ENCODE measurements around the gene KLHL15.

KLHL15 gene

GRCh38 chrX:24012266-24012665 is 14.7 kb downstream of the KLHL15 start:
- Histone ChIP-seq H3K23ac (ENCODE audit: low read length) (no peak overlapping the region), H3K79me2 (ENCODE audit: control insufficient read depth, insufficient read depth, low read length) (no peaks in the 10 kb centered on the region), H2AK5ac (ENCODE audit: low read length) (no peak overlapping the region), H2BK120ac (ENCODE audit: low read depth, low read length) (no peak overlapping the region), H3K79me1 (ENCODE audit: low read length) (no peaks in the 10 kb centered on the region), H3K4ac (ENCODE audit: low read depth, low read length) (no peak overlapping the region), H4K8ac (ENCODE audit: low read depth, low read length) (no peak overlapping the region), H3K4me3 (ENCODE audit: low read length) (no peak overlapping the region), H3K27ac (ENCODE audit: low read depth, low read length) (no peak overlapping the region), H4K5ac (ENCODE audit: low read length) (no peak overlapping the region), H3K36me3 (ENCODE audit: control insufficient read depth, insufficient read depth, low read length) (no peaks in the 10 kb centered on the region), H3K56ac (ENCODE audit: low read length) (no peak overlapping the region), H3K9ac (ENCODE audit: low read length) (no peak overlapping the region), H2BK5ac (ENCODE audit: low read length) (no peak overlapping the region), H3K4me2 (ENCODE audit: low read length) (no peak overlapping the region), H2BK15ac (replicated peaks; ENCODE audit: low read depth) (no peak overlapping the region), H3K27me3 (ENCODE audit: insufficient read depth, low read length, poor library complexity) (no peaks in the 10 kb centered on the region), H3K18ac (ENCODE audit: low read length) (no peak overlapping the region), H3K4me1 (ENCODE audit: control insufficient read depth, low read depth, low read length) (no peaks in the 10 kb centered on the region)
- DNase-seq, result no peak
- no CpG with 5 or more reads among the region's 1 CpG for WGBS (ENCODE audit: extremely low coverage, insufficient coverage, low lambda C conversion rate)

- Histone ChIP-seq H2BK120ac (ENCODE audit: low read depth, low read length) (no peak overlapping the region), H3K18ac (ENCODE audit: low read length) (no peak overlapping the region), H3K79me1 (ENCODE audit: low read length) (no peaks in the 10 kb centered on the region), H2BK5ac (ENCODE audit: low read length) (no peak overlapping the region), H3K27ac (ENCODE audit: low read depth, low read length) (no peak overlapping the region), H3K27me3 (ENCODE audit: insufficient read depth, low read length, poor library complexity) (no peaks in the 10 kb centered on the region), H3K9ac (ENCODE audit: low read length) (no peak overlapping the region), H3K4me1 (ENCODE audit: control insufficient read depth, low read depth, low read length) (no peaks in the 10 kb centered on the region), H2AK5ac (ENCODE audit: low read length) (no peak overlapping the region), H4K8ac (ENCODE audit: low read depth, low read length) (no peak overlapping the region), H3K56ac (ENCODE audit: low read length) (no peak overlapping the region), H3K36me3 (ENCODE audit: control insufficient read depth, insufficient read depth, low read length) (no peaks in the 10 kb centered on the region), H3K4ac (ENCODE audit: low read depth, low read length) (no peak overlapping the region), H3K23ac (ENCODE audit: low read length) (no peak overlapping the region), H3K79me2 (ENCODE audit: control insufficient read depth, insufficient read depth, low read length) (no peaks in the 10 kb centered on the region), H3K4me3 (ENCODE audit: low read length) (no peak overlapping the region), H3K4me2 (ENCODE audit: low read length) (no peak overlapping the region), H4K5ac (ENCODE audit: low read length) (no peak overlapping the region), H2BK15ac (replicated peaks; ENCODE audit: low read depth) (no peak overlapping the region)
- DNase-seq, result no peak
- WGBS (ENCODE audit: extremely low coverage, insufficient coverage, low lambda C conversion rate), result no CpG with 5 or more reads among the region's 9 CpGs
Observed at GRCh38 chrX:24005867-24006266, 21.1 kb downstream of the KLHL15 start.

- H3K56ac ChIP-seq (ENCODE audit: low read length), result no peak overlapping the region
- H3K18ac ChIP-seq (ENCODE audit: low read length), result no peak overlapping the region
- H3K4me3 ChIP-seq (ENCODE audit: low read length), result no peak overlapping the region
- H3K23ac ChIP-seq (ENCODE audit: low read length), result no peak overlapping the region
- no peak overlapping the region for H3K27ac ChIP-seq (ENCODE audit: low read depth, low read length)
- no peaks in the 10 kb centered on the region for H3K27me3 ChIP-seq (ENCODE audit: insufficient read depth, low read length, poor library complexity)
- H3K79me2 ChIP-seq (ENCODE audit: control insufficient read depth, insufficient read depth, low read length), result no peaks in the 10 kb centered on the region
- H2AK5ac ChIP-seq (ENCODE audit: low read length), result no peak overlapping the region
- no peak overlapping the region for H2BK120ac ChIP-seq (ENCODE audit: low read depth, low read length)
- no peak overlapping the region for H2BK15ac ChIP-seq (replicated peaks; ENCODE audit: low read depth)
- no peaks in the 10 kb centered on the region for H3K4me1 ChIP-seq (ENCODE audit: control insufficient read depth, low read depth, low read length)
- no peak overlapping the region for H4K8ac ChIP-seq (ENCODE audit: low read depth, low read length)
- no peak overlapping the region for H3K9ac ChIP-seq (ENCODE audit: low read length)
- DNase-seq, result no peak
- no peaks in the 10 kb centered on the region for H3K79me1 ChIP-seq (ENCODE audit: low read length)
- no peak overlapping the region for H2BK5ac ChIP-seq (ENCODE audit: low read length)
- no peak overlapping the region for H3K4ac ChIP-seq (ENCODE audit: low read depth, low read length)
- H3K4me2 ChIP-seq (ENCODE audit: low read length), result no peak overlapping the region
- H3K36me3 ChIP-seq (ENCODE audit: control insufficient read depth, insufficient read depth, low read length), result no peaks in the 10 kb centered on the region
- WGBS (ENCODE audit: extremely low coverage, insufficient coverage, low lambda C conversion rate), result no CpG with 5 or more reads among the region's 1 CpG
- no peak overlapping the region for H4K5ac ChIP-seq (ENCODE audit: low read length)
Observed at GRCh38 chrX:24005028-24005427, 22.0 kb downstream of the KLHL15 start.

GRCh38 chrX:24002792-24003191 is 24.2 kb downstream of the KLHL15 start:
- Histone ChIP-seq H4K8ac (ENCODE audit: low read depth, low read length) (no peak overlapping the region), H2BK15ac (replicated peaks; ENCODE audit: low read depth) (no peak overlapping the region), H3K27me3 (ENCODE audit: insufficient read depth, low read length, poor library complexity) (no peaks in the 10 kb centered on the region), H3K4me2 (ENCODE audit: low read length) (no peak overlapping the region), H2AK5ac (ENCODE audit: low read length) (no peak overlapping the region), H3K79me1 (ENCODE audit: low read length) (no peaks in the 10 kb centered on the region), H3K27ac (ENCODE audit: low read depth, low read length) (no peak overlapping the region), H3K4me3 (ENCODE audit: low read length) (no peak overlapping the region), H2BK120ac (ENCODE audit: low read depth, low read length) (no peak overlapping the region), H3K56ac (ENCODE audit: low read length) (no peak overlapping the region), H2BK5ac (ENCODE audit: low read length) (no peak overlapping the region), H3K4me1 (ENCODE audit: control insufficient read depth, low read depth, low read length) (no peaks in the 10 kb centered on the region), H3K9ac (ENCODE audit: low read length) (no peak overlapping the region), H3K36me3 (ENCODE audit: control insufficient read depth, insufficient read depth, low read length) (no peaks in the 10 kb centered on the region), H3K23ac (ENCODE audit: low read length) (no peak overlapping the region), H3K79me2 (ENCODE audit: control insufficient read depth, insufficient read depth, low read length) (no peaks in the 10 kb centered on the region), H3K18ac (ENCODE audit: low read length) (no peak overlapping the region), H4K5ac (ENCODE audit: low read length) (no peak overlapping the region), H3K4ac (ENCODE audit: low read depth, low read length) (no peak overlapping the region)
- peak; percentile 21 for DNase-seq
- WGBS (ENCODE audit: extremely low coverage, insufficient coverage, low lambda C conversion rate), result no CpG with 5 or more reads among the region's 2 CpGs

- H3K56ac ChIP-seq (ENCODE audit: low read length), result no peak overlapping the region
- no CpG with 5 or more reads among the region's 1 CpG for WGBS (ENCODE audit: extremely low coverage, insufficient coverage, low lambda C conversion rate)
Observed at GRCh38 chrX:24002167-24002566, 24.8 kb downstream of the KLHL15 start.

GRCh38 chrX:23999671-24000070 is 27.3 kb downstream of the KLHL15 start:
- Histone ChIP-seq H3K4ac (ENCODE audit: low read depth, low read length) (no peak overlapping the region), H3K27me3 (ENCODE audit: insufficient read depth, low read length, poor library complexity) (no peaks in the 10 kb centered on the region), H3K27ac (ENCODE audit: low read depth, low read length) (no peak overlapping the region), H3K36me3 (ENCODE audit: control insufficient read depth, insufficient read depth, low read length) (no peaks in the 10 kb centered on the region), H2BK5ac (ENCODE audit: low read length) (no peak overlapping the region), H3K18ac (ENCODE audit: low read length) (no peak overlapping the region), H2BK15ac (replicated peaks; ENCODE audit: low read depth) (no peak overlapping the region), H3K79me1 (ENCODE audit: low read length) (no peaks in the 10 kb centered on the region), H2AK5ac (ENCODE audit: low read length) (no peak overlapping the region), H2BK120ac (ENCODE audit: low read depth, low read length) (no peak overlapping the region), H4K5ac (ENCODE audit: low read length) (no peak overlapping the region), H4K8ac (ENCODE audit: low read depth, low read length) (no peak overlapping the region), H3K79me2 (ENCODE audit: control insufficient read depth, insufficient read depth, low read length) (no peaks in the 10 kb centered on the region), H3K4me2 (ENCODE audit: low read length) (no peak overlapping the region), H3K9ac (ENCODE audit: low read length) (no peak overlapping the region), H3K56ac (ENCODE audit: low read length) (no peak overlapping the region), H3K4me3 (ENCODE audit: low read length) (no peak overlapping the region), H3K23ac (ENCODE audit: low read length) (no peak overlapping the region), H3K4me1 (ENCODE audit: control insufficient read depth, low read depth, low read length) (no peaks in the 10 kb centered on the region)
- WGBS (ENCODE audit: extremely low coverage, insufficient coverage, low lambda C conversion rate), result no CpG with 5 or more reads among the region's 5 CpGs
- no peak for DNase-seq

More at GRCh38 chrX:24002167-24002566, 24.8 kb downstream of the KLHL15 start:
- no peak overlapping the region for H3K4ac ChIP-seq (ENCODE audit: low read depth, low read length)
- H3K27ac ChIP-seq (ENCODE audit: low read depth, low read length), result no peak overlapping the region
- H4K5ac ChIP-seq (ENCODE audit: low read length), result no peak overlapping the region
- no peaks in the 10 kb centered on the region for H3K4me1 ChIP-seq (ENCODE audit: control insufficient read depth, low read depth, low read length)
- H2BK120ac ChIP-seq (ENCODE audit: low read depth, low read length), result no peak overlapping the region
- H3K4me3 ChIP-seq (ENCODE audit: low read length), result no peak overlapping the region
- H3K36me3 ChIP-seq (ENCODE audit: control insufficient read depth, insufficient read depth, low read length), result no peaks in the 10 kb centered on the region
- no peak overlapping the region for H2BK15ac ChIP-seq (replicated peaks; ENCODE audit: low read depth)
- no peaks in the 10 kb centered on the region for H3K79me2 ChIP-seq (ENCODE audit: control insufficient read depth, insufficient read depth, low read length)
- H3K23ac ChIP-seq (ENCODE audit: low read length), result no peak overlapping the region
- H4K8ac ChIP-seq (ENCODE audit: low read depth, low read length), result no peak overlapping the region
- H3K4me2 ChIP-seq (ENCODE audit: low read length), result no peak overlapping the region
- no peaks in the 10 kb centered on the region for H3K27me3 ChIP-seq (ENCODE audit: insufficient read depth, low read length, poor library complexity)
- no peak for DNase-seq
- H3K9ac ChIP-seq (ENCODE audit: low read length), result no peak overlapping the region
- H2AK5ac ChIP-seq (ENCODE audit: low read length), result no peak overlapping the region
- H3K79me1 ChIP-seq (ENCODE audit: low read length), result no peaks in the 10 kb centered on the region
- H3K18ac ChIP-seq (ENCODE audit: low read length), result no peak overlapping the region
- no peak overlapping the region for H2BK5ac ChIP-seq (ENCODE audit: low read length)

Measured in mesendoderm (in vitro differentiated cells).